ENCODE results near the gene LPP.
A peak's percentile ranks its signal among the peaks of the same experiment; 100 is the strongest.
"Not testable (repeated sequence)": the region's sequence is repeated elsewhere in the genome, so short reads cannot be mapped to it uniquely, and the experiment has no call there.

LPP gene

GRCh38 chr3:188583341-188584161 is 429.6 kb downstream of the LPP start:
- DNase-seq (ENCODE audit: low read depth in 2 of 2), result peak in 1 of 2 donors; percentile 3

GRCh38 chr3:188584162-188584529 is 430.2 kb downstream of the LPP start:
- peak in 1 of 2 donors; percentile 21 for DNase-seq (ENCODE audit: low read depth in 2 of 2)

GRCh38 chr3:188584958-188585689 is 431.2 kb downstream of the LPP start:
- no peak for DNase-seq (ENCODE audit: low read depth in 2 of 2)

- no peak for DNase-seq (ENCODE audit: low read depth in 2 of 2)
Measured at GRCh38 chr3:188589071-188589470, 435.1 kb downstream of the LPP start.

- no peak for DNase-seq (ENCODE audit: low read depth in 2 of 2)
Measured at GRCh38 chr3:188589771-188590170, 435.8 kb downstream of the LPP start.

- DNase-seq (ENCODE audit: low read depth in 2 of 2), result no peak
Measured at GRCh38 chr3:188590557-188590956, 436.6 kb downstream of the LPP start.

DNA sequence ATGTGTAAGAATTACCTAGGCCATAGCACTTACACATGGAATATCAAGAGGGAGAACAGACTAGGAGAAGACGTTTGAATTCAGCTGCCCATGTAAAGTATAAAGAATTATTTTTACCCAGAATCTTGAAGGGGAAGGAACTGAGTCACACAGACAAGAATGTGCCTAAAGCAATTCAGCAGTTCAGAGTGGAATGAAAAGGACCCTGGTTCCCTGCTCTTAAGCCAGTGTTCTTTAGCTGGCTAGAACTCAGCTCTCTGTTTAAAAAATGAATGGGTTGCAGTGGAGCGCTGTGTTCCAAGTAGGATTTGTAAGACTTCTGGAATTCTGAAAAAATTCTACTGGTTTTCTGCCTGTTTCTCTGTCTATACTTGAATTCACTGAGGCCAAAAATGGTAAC is 440.2 kb downstream of the LPP start:
- DNase-seq (ENCODE audit: low read depth in 2 of 2), result no peak

DNA sequence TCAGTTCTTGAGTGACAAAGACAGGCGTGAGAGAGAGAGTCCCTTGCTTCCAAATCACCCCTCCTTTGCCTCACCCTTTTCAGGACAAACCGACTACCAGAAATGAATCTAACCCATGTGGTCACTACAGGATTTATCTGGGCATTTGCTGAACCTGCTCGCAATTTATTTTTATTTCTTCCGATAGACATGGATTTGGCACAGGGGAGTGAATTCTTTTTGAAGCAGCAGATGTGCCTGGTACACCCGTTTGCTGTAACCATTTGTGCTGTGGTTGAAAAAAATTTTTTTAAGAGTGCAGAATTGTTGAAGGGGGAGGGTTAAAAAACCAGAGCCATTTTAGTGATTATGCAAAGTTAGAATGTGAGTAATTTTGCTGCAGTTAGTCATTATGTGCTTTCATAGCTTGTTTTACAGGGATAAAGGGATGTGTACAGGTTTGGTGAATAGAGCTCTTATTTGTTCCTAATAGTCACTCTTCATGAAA is 442.0 kb downstream of the LPP start:
- no peak for DNase-seq (ENCODE audit: low read depth in 2 of 2)

DNA sequence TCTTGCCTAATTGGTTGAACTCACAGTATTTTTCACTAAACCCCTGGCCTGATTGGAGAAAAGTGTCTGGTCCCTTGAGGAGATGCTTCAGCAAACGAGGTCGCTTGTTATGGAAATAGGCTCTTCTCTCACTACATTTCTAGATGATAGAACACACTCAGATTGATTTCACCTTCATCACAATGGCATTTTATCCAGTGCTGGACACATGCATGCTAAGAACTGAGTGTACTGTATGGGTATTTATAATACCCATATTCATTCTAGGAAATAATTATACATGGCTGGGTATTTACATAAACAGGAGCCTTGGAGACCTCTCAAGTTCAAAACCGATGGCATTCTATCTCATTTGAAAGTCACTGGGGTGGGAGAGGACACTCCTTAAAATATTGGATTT is 444.9 kb downstream of the LPP start:
- no peak for DNase-seq (ENCODE audit: low read depth in 2 of 2)

GRCh38 chr3:188602111-188602510 is 448.2 kb downstream of the LPP start:
- DNase-seq (ENCODE audit: low read depth in 2 of 2), result no peak

GRCh38 chr3:188602620-188603019 is 448.7 kb downstream of the LPP start:
- no peak for DNase-seq (ENCODE audit: low read depth in 2 of 2)

DNA sequence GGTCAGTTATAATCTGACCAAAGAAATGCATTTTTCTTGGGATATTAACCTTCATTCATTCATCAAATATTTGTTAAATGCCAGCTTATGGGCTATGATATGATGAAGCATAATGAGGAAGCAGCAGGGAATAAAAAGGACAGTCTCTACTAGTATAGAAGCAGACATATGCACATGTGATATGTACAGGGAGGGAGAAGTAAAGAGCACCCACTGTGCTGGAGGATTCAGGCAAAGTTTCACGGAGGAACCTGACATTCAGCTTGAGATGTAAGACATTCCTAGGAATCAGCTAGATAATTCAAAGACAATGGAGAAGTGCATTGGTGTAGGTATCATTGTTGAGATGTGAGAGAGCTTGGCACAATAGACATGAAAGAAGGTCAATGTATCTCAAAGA is 450.7 kb downstream of the LPP start:
- no peak for DNase-seq (ENCODE audit: low read depth in 2 of 2)

DNA sequence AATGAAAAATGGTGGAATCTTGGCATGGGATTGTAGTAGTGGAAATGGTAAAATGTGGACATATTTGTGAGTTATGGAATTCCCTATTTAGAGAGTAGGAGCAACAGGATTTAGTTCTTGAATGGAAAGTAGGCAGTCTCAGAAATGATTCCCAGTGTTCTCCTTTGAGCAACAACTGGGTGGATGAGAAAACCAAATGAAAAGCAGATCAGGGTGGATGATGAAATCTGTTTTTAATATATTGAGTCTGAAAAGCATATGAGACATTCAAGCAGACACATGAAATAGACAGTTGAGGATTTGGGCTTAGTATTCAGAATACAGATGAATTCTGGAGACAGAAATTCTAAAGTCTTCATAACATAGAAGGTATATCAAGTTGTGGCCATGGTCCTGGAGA is 451.3 kb downstream of the LPP start:
- DNase-seq (ENCODE audit: low read depth in 2 of 2), result no peak

GRCh38 chr3:188605905-188606304 is 451.9 kb downstream of the LPP start:
- no peak for DNase-seq (ENCODE audit: low read depth in 2 of 2)

DNA sequence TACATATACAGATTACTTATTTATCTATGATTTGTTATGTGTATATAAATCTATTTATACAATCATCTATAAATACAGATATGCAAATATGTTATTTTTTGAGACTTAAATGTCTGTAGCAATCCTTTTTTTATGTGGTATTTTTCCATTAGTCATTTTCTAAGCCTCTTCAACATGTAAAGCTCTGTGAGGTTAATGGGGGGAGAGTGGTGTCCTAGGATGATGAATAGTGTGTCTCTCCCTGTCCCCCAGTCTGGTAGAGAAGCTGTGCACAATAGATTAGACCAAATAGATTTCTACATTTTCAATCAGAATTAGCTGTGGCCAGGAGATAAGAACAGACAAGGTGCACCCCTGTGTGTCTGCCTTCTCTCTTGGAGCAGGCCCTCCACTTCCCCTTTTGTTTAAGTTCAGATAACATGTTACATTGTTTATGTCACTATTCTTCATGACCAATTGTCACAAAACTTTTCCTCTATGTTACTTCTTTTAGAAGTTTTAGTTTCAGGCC is 453.9 kb downstream of the LPP start:
- DNase-seq (ENCODE audit: low read depth in 2 of 2), result no peak

DNA sequence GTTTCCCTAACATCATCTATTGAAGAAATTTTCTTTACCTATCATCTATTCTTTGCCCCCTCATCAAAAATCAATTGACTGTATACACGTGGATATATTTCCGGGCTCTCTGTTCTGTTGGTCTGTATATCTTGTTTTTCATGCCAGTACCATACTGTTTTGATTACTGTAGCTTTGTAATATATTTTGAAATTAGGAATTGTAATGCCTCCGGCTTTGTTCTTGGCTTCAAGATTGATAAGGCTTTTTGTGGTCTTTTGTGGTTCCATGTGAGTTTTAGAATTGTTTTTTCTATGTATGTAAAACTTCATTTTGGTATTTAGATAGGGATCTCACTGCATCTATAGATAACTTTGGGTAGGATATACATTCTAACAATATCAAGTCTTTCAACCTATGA is 454.4 kb downstream of the LPP start:
- no peak for DNase-seq (ENCODE audit: low read depth in 2 of 2)

DNA sequence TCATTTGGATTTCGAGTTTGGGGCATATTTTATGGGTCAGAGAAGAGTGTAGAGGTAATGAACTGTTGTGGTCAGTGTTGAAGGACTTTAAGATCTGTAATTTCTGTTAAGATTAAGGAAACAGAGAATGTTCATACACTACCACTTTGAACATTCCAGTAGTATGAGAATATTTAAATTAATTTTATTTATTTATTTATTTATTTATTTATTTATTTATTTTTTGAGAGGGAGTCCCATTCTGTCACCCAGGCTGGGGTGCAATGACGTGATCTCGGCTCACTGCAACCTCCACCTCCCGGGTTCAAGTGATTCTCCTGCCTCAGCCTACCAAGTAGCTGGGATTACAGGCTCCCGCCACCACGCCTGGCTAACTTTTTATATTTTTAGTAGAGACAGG is 459.8 kb downstream of the LPP start:
- not testable (repeated sequence) for DNase-seq (ENCODE audit: low read depth in 2 of 2)

DNA sequence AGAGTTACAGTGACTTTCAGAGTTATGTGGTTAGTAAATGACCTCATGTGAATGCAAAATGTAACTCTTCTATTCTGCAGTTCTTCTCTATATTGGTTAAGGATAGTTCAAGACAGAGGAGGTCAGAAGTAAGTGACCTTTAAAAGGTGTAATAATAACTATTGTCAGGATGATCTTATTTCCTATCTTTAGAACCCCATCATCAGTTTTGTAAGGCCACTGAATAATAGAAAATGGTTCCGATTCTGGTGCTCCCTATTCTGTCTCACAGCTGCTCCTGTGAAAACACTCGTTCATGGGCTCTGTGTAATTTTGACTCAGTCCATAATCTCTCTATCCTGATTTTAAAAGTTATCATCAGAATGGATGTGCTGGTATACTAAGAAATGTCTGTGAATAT is 463.3 kb downstream of the LPP start:
- no peak for DNase-seq (ENCODE audit: low read depth in 2 of 2)

DNA sequence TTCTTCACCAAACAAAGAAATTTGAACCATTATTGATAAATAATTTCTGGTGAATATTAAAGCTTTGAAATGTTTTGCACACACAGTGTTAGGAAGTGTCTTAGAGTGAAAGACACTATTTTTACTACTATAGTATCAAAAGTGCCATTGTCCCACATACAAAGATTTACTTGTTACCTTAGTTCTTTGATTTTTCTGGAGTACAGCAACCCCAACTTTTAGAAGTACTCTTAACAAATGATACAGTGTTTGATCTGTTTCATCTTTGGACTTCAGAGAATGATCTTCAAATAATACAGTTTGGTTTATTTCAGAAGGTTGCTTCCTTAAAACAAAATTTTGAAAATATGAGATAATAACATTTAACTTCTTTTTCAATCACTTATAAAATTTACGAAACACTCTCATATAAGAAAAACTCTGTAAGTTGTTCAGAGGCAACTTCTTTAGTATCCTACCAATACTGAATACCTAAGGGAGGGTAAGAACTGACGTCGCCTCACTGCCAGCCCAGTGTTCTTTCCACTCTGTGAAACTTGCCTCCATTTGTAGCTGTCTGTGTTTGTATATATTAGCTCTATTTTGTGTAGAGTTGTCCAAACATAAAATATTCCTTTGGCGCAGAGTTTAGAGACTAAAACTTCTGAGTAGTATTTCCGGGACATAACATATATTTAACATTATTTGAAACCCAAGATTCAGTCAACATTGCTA is 464.2 kb downstream of the LPP start:
- DNase-seq (ENCODE audit: low read depth in 2 of 2), result no peak

- DNase-seq (ENCODE audit: low read depth in 2 of 2), result no peak
Measured at GRCh38 chr3:188620752-188621151, 466.8 kb downstream of the LPP start.

DNA sequence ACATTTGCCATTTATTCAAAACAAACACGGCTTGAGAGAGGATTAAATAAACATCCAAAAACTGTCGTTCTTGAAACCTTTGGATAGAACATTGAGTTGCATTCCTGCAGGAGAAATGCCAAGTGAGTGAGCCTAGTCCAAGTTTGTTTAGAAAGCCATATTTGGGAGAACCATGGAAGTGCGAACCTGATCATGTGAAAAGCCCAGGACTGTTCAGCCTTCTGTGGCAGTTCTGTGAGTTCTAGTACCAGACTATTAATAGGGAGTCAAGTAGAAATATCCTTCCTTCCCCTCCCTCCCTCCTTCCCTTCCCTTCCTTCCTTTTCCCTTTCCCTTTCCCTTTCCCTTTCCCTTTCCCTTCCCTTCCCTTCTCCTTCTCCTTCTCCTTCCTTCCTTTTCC is 470.4 kb downstream of the LPP start:
- DNase-seq (ENCODE audit: low read depth in 2 of 2), result no peak

GRCh38 chr3:188624828-188625227 is 470.9 kb downstream of the LPP start:
- no peak for DNase-seq (ENCODE audit: low read depth in 2 of 2)

Data from stimulated activated CD4-positive, alpha-beta T cell treated with anti-CD3 and anti-CD28 coated beads, Interleukin-15, amount 100 ng/mL, for 48 hours (primary cell).